Ovary (tissue), 3 donors: Measurements from ENCODE around the gene MSMP.

Experiments
- EP300 ChIP-seq: sonication (generic); formaldehyde crosslinking; IDR thresholded peaks from one replicate; pipeline ENCODE4 v1.6.1; 2017; ENCODE audit warnings: antibody characterized with exemption
- POLR2A ChIP-seq: fragments of 450-650 bp; IDR thresholded peaks from one replicate; pipeline ENCODE4 v1.6.1; 2017; ENCODE audit warnings: antibody characterized with exemption, mild to moderate bottlenecking, moderate library complexity
- TF ChIP-seq, protein P1 (sequence below), 3 donors: fragments of 450-650 bp in 2 of 3; fragments of 200-600 bp in 1 of 3; IDR thresholded peaks; one replicate each; pipeline versions ENCODE4 v1.5.1 to v1.8.0; 2016 to 2022; ENCODE audit warnings: antibody characterized with exemption in 3 of 3, mild to moderate bottlenecking in 1 of 3
- donor health status: DM: no; HTN: no; CAD: no.

- TF ChIP-seq POLR2A (no peak), EP300 (no peak)
- TF ChIP-seq, protein P1, sequence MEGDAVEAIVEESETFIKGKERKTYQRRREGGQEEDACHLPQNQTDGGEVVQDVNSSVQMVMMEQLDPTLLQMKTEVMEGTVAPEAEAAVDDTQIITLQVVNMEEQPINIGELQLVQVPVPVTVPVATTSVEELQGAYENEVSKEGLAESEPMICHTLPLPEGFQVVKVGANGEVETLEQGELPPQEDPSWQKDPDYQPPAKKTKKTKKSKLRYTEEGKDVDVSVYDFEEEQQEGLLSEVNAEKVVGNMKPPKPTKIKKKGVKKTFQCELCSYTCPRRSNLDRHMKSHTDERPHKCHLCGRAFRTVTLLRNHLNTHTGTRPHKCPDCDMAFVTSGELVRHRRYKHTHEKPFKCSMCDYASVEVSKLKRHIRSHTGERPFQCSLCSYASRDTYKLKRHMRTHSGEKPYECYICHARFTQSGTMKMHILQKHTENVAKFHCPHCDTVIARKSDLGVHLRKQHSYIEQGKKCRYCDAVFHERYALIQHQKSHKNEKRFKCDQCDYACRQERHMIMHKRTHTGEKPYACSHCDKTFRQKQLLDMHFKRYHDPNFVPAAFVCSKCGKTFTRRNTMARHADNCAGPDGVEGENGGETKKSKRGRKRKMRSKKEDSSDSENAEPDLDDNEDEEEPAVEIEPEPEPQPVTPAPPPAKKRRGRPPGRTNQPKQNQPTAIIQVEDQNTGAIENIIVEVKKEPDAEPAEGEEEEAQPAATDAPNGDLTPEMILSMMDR (IDR thresholded peaks at IDR 0.05) = no peak
Observed at GRCh38 chr9:35783418-35783817, 29.3 kb upstream of the MSMP start.
